SKM-1 (cell line): ENCODE data around the gene AHCY.
A peak's percentile ranks its signal among the peaks of the same experiment; 100 is the strongest.
"Not testable (repeated sequence)": the region's sequence is repeated elsewhere in the genome, so short reads cannot be mapped to it uniquely, and the experiment has no call there.

Experiments
- DNase-seq: peaks from one replicate; lab custom pipeline; 2025; ENCODE audit not compliant: unreplicated experiment; lab: John Stamatoyannopoulos, UW

AHCY gene

GRCh38 chr20:34302723-34303533 lies at the start of gene AHCY:
Gene AHCY, minus strand, starts transcription at chr20:34303355. Its CDS starts 85 bp downstream, at chr20:34303270.
- peak; percentile 95 for DNase-seq

- DNase-seq, result peak; percentile 52
Observed at GRCh38 chr20:34350095-34350494, 46.9 kb upstream of the AHCY start.

- no peak for DNase-seq
Observed at GRCh38 chr20:34347571-34347970, 44.4 kb upstream of the AHCY start.

GRCh38 chr20:34346533-34346865 lies 43.3 kb upstream of the AHCY start:
- DNase-seq, result not testable (repeated sequence)

GRCh38 chr20:34345839-34346532 lies 42.8 kb upstream of the AHCY start:
- DNase-seq, result not testable (repeated sequence)

GRCh38 chr20:34345402-34345736 lies 42.2 kb upstream of the AHCY start:
- DNase-seq, result no peak

GRCh38 chr20:34344238-34344637 lies 41.1 kb upstream of the AHCY start:
- no peak for DNase-seq

- no peak for DNase-seq
Observed at GRCh38 chr20:34343458-34344211, 40.5 kb upstream of the AHCY start.

GRCh38 chr20:34341199-34341598 lies 38.0 kb upstream of the AHCY start:
- not testable (repeated sequence) for DNase-seq

- DNase-seq, result not testable (repeated sequence)
Observed at GRCh38 chr20:34340726-34341125, 37.6 kb upstream of the AHCY start.

- no peak for DNase-seq
Observed at GRCh38 chr20:34337982-34338726, 35.0 kb upstream of the AHCY start.

GRCh38 chr20:34337544-34337943 lies 34.4 kb upstream of the AHCY start:
- DNase-seq, result no peak

- no peak for DNase-seq
Observed at GRCh38 chr20:34334654-34335407, 31.7 kb upstream of the AHCY start.

GRCh38 chr20:34333786-34334185 lies 30.6 kb upstream of the AHCY start:
- DNase-seq, result no peak

GRCh38 chr20:34332262-34332920 lies 29.2 kb upstream of the AHCY start:
- DNase-seq, result no peak

- DNase-seq, result no peak
Observed at GRCh38 chr20:34331838-34332237, 28.7 kb upstream of the AHCY start.

GRCh38 chr20:34330861-34331544 lies 27.8 kb upstream of the AHCY start:
- not testable (repeated sequence) for DNase-seq

- no peak for DNase-seq
Observed at GRCh38 chr20:34328928-34329677, 25.9 kb upstream of the AHCY start.

- DNase-seq, result not testable (repeated sequence)
Observed at GRCh38 chr20:34328207-34328606, 25.1 kb upstream of the AHCY start.
